ENCODE results near the gene CUEDC1. TPM values are rescaled to one million over a fixed set of nuclear protein-coding genes. Genes with fewer than 3 reads are reported as not detected.

CUEDC1 gene
- total and polyA plus RNA-seq, 2 of the 13 experiments (the other 11 are each of a cell fraction or from before 2014, with no cell fraction given), result 7.4 to 12.9 TPM

DNA sequence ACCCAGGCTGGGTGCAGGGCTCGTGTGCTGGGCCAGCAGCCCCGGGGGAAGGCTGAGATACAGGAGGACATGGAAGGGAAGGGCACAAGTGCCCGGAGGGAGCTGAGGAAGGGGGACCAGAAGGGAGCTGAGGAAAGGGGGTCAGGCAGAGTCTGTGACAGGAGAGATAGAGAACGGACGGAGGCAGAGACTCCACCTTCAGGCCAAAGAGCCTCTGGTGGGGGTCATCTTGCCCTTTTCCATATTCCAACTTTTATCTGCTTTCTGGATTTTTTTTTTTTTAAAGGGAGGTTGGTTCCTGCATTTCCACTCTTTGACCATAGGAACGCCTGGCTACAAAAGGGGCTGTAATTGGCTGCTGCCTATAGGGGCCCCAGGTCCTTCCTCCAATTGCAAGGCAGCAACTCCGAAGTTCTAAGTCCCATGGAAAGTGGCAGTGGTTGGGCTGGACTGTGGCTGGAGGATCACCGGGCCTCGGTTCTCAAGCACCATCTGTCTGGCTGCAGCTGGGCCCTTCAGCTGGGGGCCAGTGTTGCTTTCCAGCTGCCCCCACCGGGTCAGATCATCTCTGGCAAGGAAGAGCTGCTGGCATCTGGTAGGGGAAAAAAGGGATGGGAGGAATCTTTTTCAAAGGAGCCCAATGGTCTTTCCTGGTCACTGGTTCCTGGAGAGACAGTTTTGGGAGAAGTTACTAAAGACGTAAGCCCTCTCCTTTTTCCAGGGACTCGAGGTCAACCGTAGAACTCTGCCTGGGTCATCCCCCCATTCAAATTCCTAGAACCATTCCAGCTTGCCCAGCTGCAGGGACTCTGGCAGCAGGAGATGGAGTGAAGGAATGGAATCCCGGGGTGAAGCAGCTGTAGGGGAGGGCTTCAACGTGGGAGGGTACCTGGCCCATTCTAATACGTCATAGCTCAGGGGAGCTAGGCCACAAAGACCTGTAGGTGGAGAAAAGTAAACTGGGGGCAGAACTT lies 92.2 kb downstream of the CUEDC1 start (continued):
- TF ChIP-seq, protein P1, sequence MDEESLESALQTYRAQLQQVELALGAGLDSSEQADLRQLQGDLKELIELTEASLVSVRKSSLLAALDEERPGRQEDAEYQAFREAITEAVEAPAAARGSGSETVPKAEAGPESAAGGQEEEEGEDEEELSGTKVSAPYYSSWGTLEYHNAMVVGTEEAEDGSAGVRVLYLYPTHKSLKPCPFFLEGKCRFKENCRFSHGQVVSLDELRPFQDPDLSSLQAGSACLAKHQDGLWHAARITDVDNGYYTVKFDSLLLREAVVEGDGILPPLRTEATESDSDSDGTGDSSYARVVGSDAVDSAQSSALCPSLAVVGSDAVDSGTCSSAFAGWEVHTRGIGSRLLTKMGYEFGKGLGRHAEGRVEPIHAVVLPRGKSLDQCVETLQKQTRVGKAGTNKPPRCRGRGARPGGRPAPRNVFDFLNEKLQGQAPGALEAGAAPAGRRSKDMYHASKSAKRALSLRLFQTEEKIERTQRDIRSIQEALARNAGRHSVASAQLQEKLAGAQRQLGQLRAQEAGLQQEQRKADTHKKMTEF (CRISPR knock-in tag; IDR thresholded peaks at IDR 0.05), result no peak
- TF ChIP-seq, protein P2, sequence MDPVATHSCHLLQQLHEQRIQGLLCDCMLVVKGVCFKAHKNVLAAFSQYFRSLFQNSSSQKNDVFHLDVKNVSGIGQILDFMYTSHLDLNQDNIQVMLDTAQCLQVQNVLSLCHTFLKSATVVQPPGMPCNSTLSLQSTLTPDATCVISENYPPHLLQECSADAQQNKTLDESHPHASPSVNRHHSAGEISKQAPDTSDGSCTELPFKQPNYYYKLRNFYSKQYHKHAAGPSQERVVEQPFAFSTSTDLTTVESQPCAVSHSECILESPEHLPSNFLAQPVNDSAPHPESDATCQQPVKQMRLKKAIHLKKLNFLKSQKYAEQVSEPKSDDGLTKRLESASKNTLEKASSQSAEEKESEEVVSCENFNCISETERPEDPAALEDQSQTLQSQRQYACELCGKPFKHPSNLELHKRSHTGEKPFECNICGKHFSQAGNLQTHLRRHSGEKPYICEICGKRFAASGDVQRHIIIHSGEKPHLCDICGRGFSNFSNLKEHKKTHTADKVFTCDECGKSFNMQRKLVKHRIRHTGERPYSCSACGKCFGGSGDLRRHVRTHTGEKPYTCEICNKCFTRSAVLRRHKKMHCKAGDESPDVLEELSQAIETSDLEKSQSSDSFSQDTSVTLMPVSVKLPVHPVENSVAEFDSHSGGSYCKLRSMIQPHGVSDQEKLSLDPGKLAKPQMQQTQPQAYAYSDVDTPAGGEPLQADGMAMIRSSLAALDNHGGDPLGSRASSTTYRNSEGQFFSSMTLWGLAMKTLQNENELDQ (CRISPR knock-in tag; IDR thresholded peaks at IDR 0.05; ENCODE audit: borderline replicate concordance), result no peak
- TF ChIP-seq, protein P3, sequence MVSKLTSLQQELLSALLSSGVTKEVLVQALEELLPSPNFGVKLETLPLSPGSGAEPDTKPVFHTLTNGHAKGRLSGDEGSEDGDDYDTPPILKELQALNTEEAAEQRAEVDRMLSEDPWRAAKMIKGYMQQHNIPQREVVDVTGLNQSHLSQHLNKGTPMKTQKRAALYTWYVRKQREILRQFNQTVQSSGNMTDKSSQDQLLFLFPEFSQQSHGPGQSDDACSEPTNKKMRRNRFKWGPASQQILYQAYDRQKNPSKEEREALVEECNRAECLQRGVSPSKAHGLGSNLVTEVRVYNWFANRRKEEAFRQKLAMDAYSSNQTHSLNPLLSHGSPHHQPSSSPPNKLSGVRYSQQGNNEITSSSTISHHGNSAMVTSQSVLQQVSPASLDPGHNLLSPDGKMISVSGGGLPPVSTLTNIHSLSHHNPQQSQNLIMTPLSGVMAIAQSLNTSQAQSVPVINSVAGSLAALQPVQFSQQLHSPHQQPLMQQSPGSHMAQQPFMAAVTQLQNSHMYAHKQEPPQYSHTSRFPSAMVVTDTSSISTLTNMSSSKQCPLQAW (CRISPR knock-in tag; IDR thresholded peaks at IDR 0.05), result peak; percentile 60
- TF ChIP-seq MIER3 (CRISPR knock-in tag; IDR thresholded peaks at IDR 0.05; ENCODE audit: borderline replicate concordance) (no peak), ZNF251 (CRISPR knock-in tag; IDR thresholded peaks at IDR 0.05) (no peak), ZNF746 (CRISPR knock-in tag; IDR thresholded peaks at IDR 0.05) (no peak), ZNF331 (CRISPR knock-in tag; IDR thresholded peaks at IDR 0.05) (no peak; the same call in 1 of the 2 replicates), NFYC (CRISPR knock-in tag; IDR thresholded peaks at IDR 0.05) (peak; percentile 95), ZNF432 (CRISPR knock-in tag; IDR thresholded peaks at IDR 0.05; ENCODE audit: borderline replicate concordance) (no peak), AGO2 (optimal IDR thresholded peaks at IDR 0.05; ENCODE audit: low read depth, low read length) (no peak), BRCA1 (CRISPR knock-in tag; IDR thresholded peaks at IDR 0.05) (no peak), HES4 (CRISPR knock-in tag; IDR thresholded peaks at IDR 0.05; ENCODE audit: borderline replicate concordance) (no peak), CAMTA2 (CRISPR knock-in tag; IDR thresholded peaks at IDR 0.05; ENCODE audit: borderline replicate concordance) (peak; percentile 84; the same call in 1 of the 2 replicates), HOXA5 (CRISPR knock-in tag; IDR thresholded peaks at IDR 0.05) (no peak; the same call in 1 of the 2 replicates), NR2F6 (IDR thresholded peaks at IDR 0.05) (0 out of 2 replicates have a peak, but pooled peaks have one; percentile 2), NR2F6 (CRISPR knock-in tag; IDR thresholded peaks at IDR 0.05) (no peak), ZNF883 (CRISPR knock-in tag; IDR thresholded peaks at IDR 0.05; ENCODE audit: not compliant biosample characterization) (no peak), LCORL (IDR thresholded peaks at IDR 0.05) (no peak), LCORL (CRISPR knock-in tag; IDR thresholded peaks at IDR 0.05) (no peak; the same call in 1 of the 2 replicates), MBNL3 (CRISPR knock-in tag; conservative IDR thresholded peaks at IDR 0.05) (no peak), PRMT3 (CRISPR knock-in tag; IDR thresholded peaks at IDR 0.05; ENCODE audit: borderline replicate concordance, low read depth) (no peak)
- TF ChIP-seq, protein P4, sequence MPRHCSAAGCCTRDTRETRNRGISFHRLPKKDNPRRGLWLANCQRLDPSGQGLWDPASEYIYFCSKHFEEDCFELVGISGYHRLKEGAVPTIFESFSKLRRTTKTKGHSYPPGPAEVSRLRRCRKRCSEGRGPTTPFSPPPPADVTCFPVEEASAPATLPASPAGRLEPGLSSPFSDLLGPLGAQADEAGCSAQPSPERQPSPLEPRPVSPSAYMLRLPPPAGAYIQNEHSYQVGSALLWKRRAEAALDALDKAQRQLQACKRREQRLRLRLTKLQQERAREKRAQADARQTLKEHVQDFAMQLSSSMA (CRISPR knock-in tag; IDR thresholded peaks at IDR 0.05), result no peak

Data from HepG2 (cell line).